ENCODE results near the gene KIAA1586. TPM values are rescaled to one million over a fixed set of nuclear protein-coding genes. Genes with fewer than 3 reads are reported as not detected.
"Not testable (repeated sequence)": the region's sequence is repeated elsewhere in the genome, so short reads cannot be mapped to it uniquely, and the experiment has no call there.

Gene KIAA1586
- total RNA-seq, 1 donor, result 26.2 TPM

- H3K4me3 ChIP-seq (ENCODE audit: low read depth, low read length), result no peak overlapping the region
- TF ChIP-seq CTCF (IDR thresholded peaks at IDR 0.05; ENCODE audit: insufficient read depth, low read length), result no peak
- DNase-seq (ENCODE audit: low read depth), result no peak
These were observed 1.9 kb upstream of the KIAA1586 start for GRCh38 chr6:57044568-57044967.

GRCh38 chr6:57047257-57047585 lies 728 bp downstream of the KIAA1586 start:
- H3K4me3 ChIP-seq (ENCODE audit: low read depth, low read length); DNase-seq (ENCODE audit: low read depth): not testable (repeated sequence)

- H3K4me3 ChIP-seq (ENCODE audit: low read depth, low read length), result peak overlapping the region; percentile 18
- not testable (repeated sequence) for DNase-seq (ENCODE audit: low read depth)
These were observed 1.4 kb downstream of the KIAA1586 start for GRCh38 chr6:57047859-57048258.

GRCh38 chr6:57048577-57048976 lies 2.1 kb downstream of the KIAA1586 start:
- H3K4me3 ChIP-seq (ENCODE audit: low read depth, low read length), result peak overlapping the region; percentile 22
- TF ChIP-seq CTCF (IDR thresholded peaks at IDR 0.05; ENCODE audit: insufficient read depth, low read length), result no peak
- DNase-seq (ENCODE audit: low read depth), result no peak

- TF ChIP-seq CTCF (IDR thresholded peaks at IDR 0.05; ENCODE audit: insufficient read depth, low read length), result no peak
- no peak overlapping the region for H3K4me3 ChIP-seq (ENCODE audit: low read depth, low read length)
- no peak for DNase-seq (ENCODE audit: low read depth)
These were observed 17.4 kb downstream of the KIAA1586 start for GRCh38 chr6:57063847-57064246.

GRCh38 chr6:57064809-57065208 lies 18.3 kb downstream of the KIAA1586 start:
- DNase-seq (ENCODE audit: low read depth), result peak; percentile 48
- no peak for TF ChIP-seq CTCF (IDR thresholded peaks at IDR 0.05; ENCODE audit: insufficient read depth, low read length)

GRCh38 chr6:57068061-57068460 lies 21.6 kb downstream of the KIAA1586 start:
- DNase-seq (ENCODE audit: low read depth), result peak; percentile 73
- no peak for TF ChIP-seq CTCF (IDR thresholded peaks at IDR 0.05; ENCODE audit: insufficient read depth, low read length)
- H3K4me3 ChIP-seq (ENCODE audit: low read depth, low read length), result no peak overlapping the region

More at GRCh38 chr6:57064809-57065208, 18.3 kb downstream of the KIAA1586 start:
- H3K4me3 ChIP-seq (ENCODE audit: low read depth, low read length), result no peak overlapping the region

GRCh38 chr6:57069228-57069627 lies 22.7 kb downstream of the KIAA1586 start:
- TF ChIP-seq CTCF (IDR thresholded peaks at IDR 0.05; ENCODE audit: insufficient read depth, low read length), result no peak
- no peak overlapping the region for H3K4me3 ChIP-seq (ENCODE audit: low read depth, low read length)
- peak; percentile 23 for DNase-seq (ENCODE audit: low read depth)
